Measurements from ENCODE around the gene PRKD1.

- no peak for TF ChIP-seq ZNF629 (CRISPR knock-in tag; conservative IDR thresholded peaks at IDR 0.05)
- TF ChIP-seq, protein P1, sequence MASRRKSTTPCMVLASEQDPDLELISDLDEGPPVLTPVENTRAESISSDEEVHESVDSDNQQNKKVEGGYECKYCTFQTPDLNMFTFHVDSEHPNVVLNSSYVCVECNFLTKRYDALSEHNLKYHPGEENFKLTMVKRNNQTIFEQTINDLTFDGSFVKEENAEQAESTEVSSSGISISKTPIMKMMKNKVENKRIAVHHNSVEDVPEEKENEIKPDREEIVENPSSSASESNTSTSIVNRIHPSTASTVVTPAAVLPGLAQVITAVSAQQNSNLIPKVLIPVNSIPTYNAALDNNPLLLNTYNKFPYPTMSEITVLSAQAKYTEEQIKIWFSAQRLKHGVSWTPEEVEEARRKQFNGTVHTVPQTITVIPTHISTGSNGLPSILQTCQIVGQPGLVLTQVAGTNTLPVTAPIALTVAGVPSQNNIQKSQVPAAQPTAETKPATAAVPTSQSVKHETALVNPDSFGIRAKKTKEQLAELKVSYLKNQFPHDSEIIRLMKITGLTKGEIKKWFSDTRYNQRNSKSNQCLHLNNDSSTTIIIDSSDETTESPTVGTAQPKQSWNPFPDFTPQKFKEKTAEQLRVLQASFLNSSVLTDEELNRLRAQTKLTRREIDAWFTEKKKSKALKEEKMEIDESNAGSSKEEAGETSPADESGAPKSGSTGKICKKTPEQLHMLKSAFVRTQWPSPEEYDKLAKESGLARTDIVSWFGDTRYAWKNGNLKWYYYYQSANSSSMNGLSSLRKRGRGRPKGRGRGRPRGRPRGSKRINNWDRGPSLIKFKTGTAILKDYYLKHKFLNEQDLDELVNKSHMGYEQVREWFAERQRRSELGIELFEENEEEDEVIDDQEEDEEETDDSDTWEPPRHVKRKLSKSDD (CRISPR knock-in tag; IDR thresholded peaks at IDR 0.05; ENCODE audit: low read depth), result no peak
- no peak for TF ChIP-seq TCF7L2 (IDR thresholded peaks at IDR 0.05; ENCODE audit: low read depth, low read length)
- TF ChIP-seq NR1H2 (CRISPR knock-in tag; IDR thresholded peaks at IDR 0.05; ENCODE audit: borderline replicate concordance, low read depth), result no peak
- TF ChIP-seq, protein P2, sequence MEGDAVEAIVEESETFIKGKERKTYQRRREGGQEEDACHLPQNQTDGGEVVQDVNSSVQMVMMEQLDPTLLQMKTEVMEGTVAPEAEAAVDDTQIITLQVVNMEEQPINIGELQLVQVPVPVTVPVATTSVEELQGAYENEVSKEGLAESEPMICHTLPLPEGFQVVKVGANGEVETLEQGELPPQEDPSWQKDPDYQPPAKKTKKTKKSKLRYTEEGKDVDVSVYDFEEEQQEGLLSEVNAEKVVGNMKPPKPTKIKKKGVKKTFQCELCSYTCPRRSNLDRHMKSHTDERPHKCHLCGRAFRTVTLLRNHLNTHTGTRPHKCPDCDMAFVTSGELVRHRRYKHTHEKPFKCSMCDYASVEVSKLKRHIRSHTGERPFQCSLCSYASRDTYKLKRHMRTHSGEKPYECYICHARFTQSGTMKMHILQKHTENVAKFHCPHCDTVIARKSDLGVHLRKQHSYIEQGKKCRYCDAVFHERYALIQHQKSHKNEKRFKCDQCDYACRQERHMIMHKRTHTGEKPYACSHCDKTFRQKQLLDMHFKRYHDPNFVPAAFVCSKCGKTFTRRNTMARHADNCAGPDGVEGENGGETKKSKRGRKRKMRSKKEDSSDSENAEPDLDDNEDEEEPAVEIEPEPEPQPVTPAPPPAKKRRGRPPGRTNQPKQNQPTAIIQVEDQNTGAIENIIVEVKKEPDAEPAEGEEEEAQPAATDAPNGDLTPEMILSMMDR (CRISPR knock-in tag; IDR thresholded peaks at IDR 0.05), result no peak
- no peak for TF ChIP-seq ZNF790 (CRISPR knock-in tag; IDR thresholded peaks at IDR 0.05; ENCODE audit: borderline replicate concordance)
- no peak for TF ChIP-seq TARDBP (CRISPR knock-in tag; IDR thresholded peaks at IDR 0.05)
- no peak for TF ChIP-seq ZNF850 (CRISPR knock-in tag; conservative IDR thresholded peaks at IDR 0.05)
- TF ChIP-seq TBL1XR1 (IDR thresholded peaks at IDR 0.05; ENCODE audit: borderline replicate concordance, low read length, partially characterized antibody), result no peak
- TF ChIP-seq STAT6 (CRISPR knock-in tag; IDR thresholded peaks at IDR 0.05; ENCODE audit: borderline replicate concordance), result no peak
- no peak for TF ChIP-seq NR3C1 (CRISPR knock-in tag; IDR thresholded peaks at IDR 0.05)
- no peak for TF ChIP-seq JUN (CRISPR knock-in tag; IDR thresholded peaks at IDR 0.05)
- no peak for TF ChIP-seq NCOA2 (CRISPR knock-in tag; IDR thresholded peaks at IDR 0.05)
- no peak for TF ChIP-seq POLR2A (IDR thresholded peaks at IDR 0.05; ENCODE audit: insufficient read depth in 1 of 2, low read depth in 2 of 2, low read length in 2 of 2)
Measured at GRCh38 chr14:29643433-29644211, 284.0 kb downstream of the PRKD1 start.

Measured in HepG2 (cell line).